Body of pancreas (tissue), 4 donors: Measurements from ENCODE around the gene PDZD2.

Experiments used
- POLR2A ChIP-seq, 3 donors: fragments of 450-650 bp; IDR thresholded peaks; one replicate each; pipeline ENCODE4 v1.6.1; 2016; ENCODE audit warnings: antibody characterized with exemption in 3 of 3, mild to moderate bottlenecking in 2 of 3
- TF ChIP-seq, protein P1 (sequence below), 7 experiments: fragments of 450-650 bp in 4 of 7; fragments of 200-600 bp in 3 of 7; sonication (generic) in 3 of 7; IDR thresholded peaks; one replicate each; pipeline ENCODE4 v1.5.1; 2016 to 2019; ENCODE audit warnings: antibody characterized with exemption in 7 of 7

GRCh38 chr5:32004404-32004803 is 365.5 kb downstream of the PDZD2 start:
- TF ChIP-seq, protein P1, sequence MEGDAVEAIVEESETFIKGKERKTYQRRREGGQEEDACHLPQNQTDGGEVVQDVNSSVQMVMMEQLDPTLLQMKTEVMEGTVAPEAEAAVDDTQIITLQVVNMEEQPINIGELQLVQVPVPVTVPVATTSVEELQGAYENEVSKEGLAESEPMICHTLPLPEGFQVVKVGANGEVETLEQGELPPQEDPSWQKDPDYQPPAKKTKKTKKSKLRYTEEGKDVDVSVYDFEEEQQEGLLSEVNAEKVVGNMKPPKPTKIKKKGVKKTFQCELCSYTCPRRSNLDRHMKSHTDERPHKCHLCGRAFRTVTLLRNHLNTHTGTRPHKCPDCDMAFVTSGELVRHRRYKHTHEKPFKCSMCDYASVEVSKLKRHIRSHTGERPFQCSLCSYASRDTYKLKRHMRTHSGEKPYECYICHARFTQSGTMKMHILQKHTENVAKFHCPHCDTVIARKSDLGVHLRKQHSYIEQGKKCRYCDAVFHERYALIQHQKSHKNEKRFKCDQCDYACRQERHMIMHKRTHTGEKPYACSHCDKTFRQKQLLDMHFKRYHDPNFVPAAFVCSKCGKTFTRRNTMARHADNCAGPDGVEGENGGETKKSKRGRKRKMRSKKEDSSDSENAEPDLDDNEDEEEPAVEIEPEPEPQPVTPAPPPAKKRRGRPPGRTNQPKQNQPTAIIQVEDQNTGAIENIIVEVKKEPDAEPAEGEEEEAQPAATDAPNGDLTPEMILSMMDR (IDR thresholded peaks at IDR 0.05): no peak
- TF ChIP-seq POLR2A (IDR thresholded peaks at IDR 0.05): no peak
